Measurements from ENCODE around the gene TMEM207. TPM values are rescaled to one million over a fixed set of nuclear protein-coding genes. Genes with fewer than 3 reads are reported as not detected.

Gene TMEM207
- polyA plus RNA-seq, 1 experiment, result not detected

- no peak for DNase-seq (ENCODE audit: low read depth, low spot score)
- ChIA-PET POLR2A (no interaction called here), CTCF (interaction anchor here (1.8 kb wide), 1 partner anchor 45 kb away, joined by 6 read pairs; no protein-coding TSS in a partner anchor)
- H3K27ac ChIP-seq (ENCODE audit: low read depth, low read length), result no peak overlapping the region
- H3K9me3 ChIP-seq (ENCODE audit: control insufficient read depth, insufficient read depth, low read length), result no peaks in the 10 kb centered on the region; the same call in 1 of the 2 replicates
- no peak for TF ChIP-seq CTCF (IDR thresholded peaks at IDR 0.05; ENCODE audit: low read depth, low read length)
- H3K27me3 ChIP-seq (ENCODE audit: control insufficient read depth, insufficient read depth, low read length), result no peaks in the 10 kb centered on the region
- H3K4me3 ChIP-seq (ENCODE audit: low read depth, low read length), result no peak overlapping the region
Observed at GRCh38 chr3:190397889-190398288, 51.8 kb downstream of the TMEM207 start.

GRCh38 chr3:190396001-190396400 lies 53.7 kb downstream of the TMEM207 start:
- no peak overlapping the region for H3K27ac ChIP-seq (ENCODE audit: low read depth, low read length)
- ChIA-PET CTCF (interaction anchor here (1.2 kb wide), 1 partner anchor 73 kb away, joined by 4 read pairs; the partner anchor contains the start of gene CLDN1), POLR2A (no interaction called here)
- H3K9me3 ChIP-seq (ENCODE audit: control insufficient read depth, insufficient read depth, low read length), result no peaks in the 10 kb centered on the region; the same call in 1 of the 2 replicates
- no peak overlapping the region for H3K4me3 ChIP-seq (ENCODE audit: low read depth, low read length)
- no peak for TF ChIP-seq CTCF (IDR thresholded peaks at IDR 0.05; ENCODE audit: low read depth, low read length)
- DNase-seq (ENCODE audit: low read depth, low spot score), result no peak
- H3K27me3 ChIP-seq (ENCODE audit: control insufficient read depth, insufficient read depth, low read length), result no peaks in the 10 kb centered on the region

GRCh38 chr3:190388703-190389102 lies 61.0 kb downstream of the TMEM207 start:
- CTCF ChIA-PET, result interaction anchor here (1.5 to 2.8 kb wide), 3 partner anchors 35 to 427 kb away, joined by 4 to 12 read pairs (median 4); no protein-coding TSS in a partner anchor
- Histone ChIP-seq H3K4me3 (ENCODE audit: low read depth, low read length) (no peak overlapping the region), H3K27me3 (ENCODE audit: control insufficient read depth, insufficient read depth, low read length) (no peaks in the 10 kb centered on the region), H3K9me3 (ENCODE audit: control insufficient read depth, insufficient read depth, low read length) (no peaks in the 10 kb centered on the region), H3K27ac (ENCODE audit: low read depth, low read length) (no peak overlapping the region)
- POLR2A ChIA-PET, result no interaction called here
- no peak for DNase-seq (ENCODE audit: low read depth, low spot score)
- no peak for TF ChIP-seq CTCF (IDR thresholded peaks at IDR 0.05; ENCODE audit: low read depth, low read length)

GRCh38 chr3:190387578-190388213 lies 62.0 kb downstream of the TMEM207 start, which contains the start of gene CLDN16:
Gene CLDN16 (plus strand): TSS chr3:190388163. CDS start chr3:190388330, 167 bp downstream.
- Histone ChIP-seq H3K4me3 (ENCODE audit: low read depth, low read length) (no peak within 1 kb of the TSS), H3K9me3 (ENCODE audit: control insufficient read depth, insufficient read depth, low read length) (no peaks in the 10 kb centered on the region), H3K27ac (ENCODE audit: low read depth, low read length) (no peak within 1 kb of the TSS), H3K27me3 (ENCODE audit: control insufficient read depth, insufficient read depth, low read length) (no peaks in the 10 kb centered on the region)
- POLR2A ChIA-PET, result no interaction called here
- TF ChIP-seq CTCF (IDR thresholded peaks at IDR 0.05; ENCODE audit: low read depth, low read length), result no peak
- CTCF ChIA-PET, result interaction anchor here (1.5 to 2.8 kb wide), 2 partner anchors 36 to 426 kb away, joined by 4 to 12 read pairs; no protein-coding TSS in a partner anchor
- no peak for DNase-seq (ENCODE audit: low read depth, low spot score)

Measured in AG04450 (cell line).